ENCODE data around the gene GCNT2.
"Not testable (repeated sequence)": the region's sequence is repeated elsewhere in the genome, so short reads cannot be mapped to it uniquely, and the experiment has no call there.

The GCNT2 gene

GRCh38 chr6:10516953-10517352, 4.2 kb upstream of the GCNT2 start:
- no peak for DNase-seq

GRCh38 chr6:10518557-10519407, 2.4 kb upstream of the GCNT2 start:
- no peak for DNase-seq

GRCh38 chr6:10519408-10519697, 1.8 kb upstream of the GCNT2 start:
- not testable (repeated sequence) for DNase-seq

- no peak for DNase-seq
These were observed 683 bp upstream of the GCNT2 start for GRCh38 chr6:10520468-10520867.

GRCh38 chr6:10522929-10523573, 1.9 kb downstream of the GCNT2 start:
- DNase-seq = no peak

- no peak for DNase-seq
These were observed 5.0 kb downstream of the GCNT2 start for GRCh38 chr6:10526156-10526555.

GRCh38 chr6:10528158-10528981, 7.2 kb downstream of the GCNT2 start:
- peak; percentile 20 for DNase-seq

- DNase-seq = peak; percentile 7
These were observed 8.2 kb downstream of the GCNT2 start for GRCh38 chr6:10529231-10529801.

- not testable (repeated sequence) for DNase-seq
These were observed 8.8 kb downstream of the GCNT2 start for GRCh38 chr6:10529828-10530374.

- DNase-seq = no peak
These were observed 10.4 kb downstream of the GCNT2 start for GRCh38 chr6:10531503-10531902.

GRCh38 chr6:10531942-10532341, 10.8 kb downstream of the GCNT2 start:
- no peak for DNase-seq

GRCh38 chr6:10532392-10532791, 11.2 kb downstream of the GCNT2 start:
- DNase-seq = no peak

GRCh38 chr6:10534419-10534762, 13.2 kb downstream of the GCNT2 start:
- DNase-seq = no peak

GRCh38 chr6:10535193-10535592, 14.0 kb downstream of the GCNT2 start:
- no peak for DNase-seq

- no peak for DNase-seq
These were observed 16.6 kb downstream of the GCNT2 start for GRCh38 chr6:10537726-10538125.

- no peak for DNase-seq
These were observed 19.1 kb downstream of the GCNT2 start for GRCh38 chr6:10540073-10540746.

GRCh38 chr6:10541591-10541990, 20.4 kb downstream of the GCNT2 start:
- no peak for DNase-seq

- DNase-seq = no peak
These were observed 21.1 kb downstream of the GCNT2 start for GRCh38 chr6:10542213-10542612.

GRCh38 chr6:10543488-10543887, 22.3 kb downstream of the GCNT2 start:
- no peak for DNase-seq

GRCh38 chr6:10545482-10545881, 24.3 kb downstream of the GCNT2 start:
- no peak for DNase-seq

GRCh38 chr6:10547809-10548208, 26.7 kb downstream of the GCNT2 start:
- DNase-seq = no peak

- no peak for DNase-seq
These were observed 29.6 kb downstream of the GCNT2 start for GRCh38 chr6:10550764-10551163.

Measured in CD4-positive, alpha-beta T cell treated with Interleukin-17A for 4 hours (primary cell).